ENCODE data around the gene DCDC2. TPM values are rescaled to one million over a fixed set of nuclear protein-coding genes. Genes with fewer than 3 reads are reported as not detected.

DCDC2 gene
- total and polyA plus RNA-seq, 2 donors (not counting 3 experiments of a cell fraction or from before 2014, with no cell fraction given) = not detected

DNA sequence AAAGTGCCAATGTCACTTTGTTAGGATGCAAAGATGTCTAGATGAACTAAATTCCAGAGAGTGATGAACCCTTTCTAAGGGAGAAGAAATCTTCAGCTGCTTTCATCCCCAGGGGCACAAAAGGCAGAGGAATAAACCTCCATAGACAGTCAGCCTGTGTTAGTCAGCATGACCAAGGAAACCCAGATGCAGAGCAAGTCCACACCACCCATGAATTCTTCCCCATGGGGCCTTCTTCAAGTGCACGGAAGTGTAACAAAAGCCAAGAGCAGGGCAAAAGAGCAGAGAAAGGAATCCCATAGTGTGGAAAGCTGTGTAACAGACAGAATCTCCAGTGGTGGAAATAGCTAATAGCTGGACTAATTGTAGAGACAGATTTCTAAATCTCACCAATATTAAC, 50.0 kb downstream of the DCDC2 start:
- intact Hi-C loops (cut with micrococcal nuclease) = no loop called here
- Histone ChIP-seq H3K27me3 (ENCODE audit: control insufficient read depth in 2 of 2, insufficient read depth in 2 of 2, low read length in 2 of 2) (no peaks in the 10 kb centered on the region), H3K79me2 (ENCODE audit: control insufficient read depth, insufficient read depth, low read length) (no peaks in the 10 kb centered on the region), H4K20me1 (replicated peaks; ENCODE audit: control insufficient read depth, extremely low read depth, insufficient read depth, low read length) (no peaks in the 10 kb centered on the region), H3K9me1 (replicated peaks; ENCODE audit: control insufficient read depth, extremely low read depth, insufficient read depth, low read length) (no peaks in the 10 kb centered on the region), H3K27ac (ENCODE audit: insufficient read depth, low read depth, low read length) (no peak overlapping the region), H3K4me1 (ENCODE audit: control insufficient read depth, extremely low read depth, insufficient read depth, low read length) (no peaks in the 10 kb centered on the region), H3K36me3 (ENCODE audit: control insufficient read depth in 2 of 2, extremely low read depth in 1 of 2, insufficient read depth in 2 of 2, low read length in 2 of 2) (no peaks in the 10 kb centered on the region), H3K9me3 (replicated peaks; ENCODE audit: control insufficient read depth, insufficient read depth, low read length) (no peaks in the 10 kb centered on the region), H2AFZ (ENCODE audit: low read depth, low read length) (no peak overlapping the region), H3K9ac (replicated peaks; ENCODE audit: extremely low read depth, insufficient read depth, low read length) (no peak overlapping the region), H3K4me2 (ENCODE audit: insufficient read depth, low read length) (no peak overlapping the region), H3K4me3 (replicated peaks in 1 of 3; ENCODE audit: insufficient read depth in 1 of 3, low read depth in 1 of 3, low read length in 3 of 3) (no peak overlapping the region)
- CTCF ChIA-PET = no interaction called here
- POLR2A ChIA-PET = no interaction called here
- no peak for TF ChIP-seq POLR2AphosphoS5 (IDR thresholded peaks at IDR 0.05; ENCODE audit: insufficient read depth, low read depth, low read length)
- DNase-seq (ENCODE audit: low read depth, low spot score) (no peak), FAIRE-seq (no peak)
- no TSS peak for BruUV-seq (replicated peaks)
- dilution Hi-C loops (cut with MboI; ENCODE audit: extremely low pct_ligation_motif_present, low sequenced_read_pairs) = no loop called here

DNA sequence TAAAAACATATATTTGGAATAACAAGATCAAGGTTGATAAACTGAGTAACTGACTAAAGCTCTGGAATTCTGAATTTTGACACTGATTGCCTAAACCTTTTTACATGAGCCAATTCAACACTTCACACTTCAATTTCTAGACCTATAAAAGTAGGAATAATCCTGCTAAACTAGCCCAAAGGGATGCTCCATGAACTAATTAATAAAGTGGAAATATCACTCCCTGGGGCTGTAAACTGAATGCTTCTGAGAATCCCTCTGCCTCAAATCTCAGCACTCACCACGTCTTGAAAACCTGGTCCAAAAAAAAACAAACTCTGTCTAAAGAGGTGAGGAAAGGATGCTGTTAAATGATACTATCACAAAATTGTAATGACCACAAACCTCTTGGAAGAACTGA, 50.9 kb downstream of the DCDC2 start:
- Histone ChIP-seq H3K9me1 (replicated peaks; ENCODE audit: control insufficient read depth, extremely low read depth, insufficient read depth, low read length) (no peaks in the 10 kb centered on the region), H3K36me3 (ENCODE audit: control insufficient read depth in 2 of 2, extremely low read depth in 1 of 2, insufficient read depth in 2 of 2, low read length in 2 of 2) (no peaks in the 10 kb centered on the region), H3K27me3 (ENCODE audit: control insufficient read depth in 2 of 2, insufficient read depth in 2 of 2, low read length in 2 of 2) (no peaks in the 10 kb centered on the region), H3K4me1 (ENCODE audit: control insufficient read depth, extremely low read depth, insufficient read depth, low read length) (no peaks in the 10 kb centered on the region), H4K20me1 (replicated peaks; ENCODE audit: control insufficient read depth, extremely low read depth, insufficient read depth, low read length) (no peaks in the 10 kb centered on the region), H2AFZ (ENCODE audit: low read depth, low read length) (no peak overlapping the region), H3K4me3 (replicated peaks in 1 of 3; ENCODE audit: insufficient read depth in 1 of 3, low read depth in 1 of 3, low read length in 3 of 3) (no peak overlapping the region), H3K9ac (replicated peaks; ENCODE audit: extremely low read depth, insufficient read depth, low read length) (no peak overlapping the region), H3K9me3 (replicated peaks; ENCODE audit: control insufficient read depth, insufficient read depth, low read length) (no peaks in the 10 kb centered on the region), H3K27ac (ENCODE audit: insufficient read depth, low read depth, low read length) (no peak overlapping the region), H3K4me2 (ENCODE audit: insufficient read depth, low read length) (no peak overlapping the region), H3K79me2 (ENCODE audit: control insufficient read depth, insufficient read depth, low read length) (no peaks in the 10 kb centered on the region)
- DNase-seq (ENCODE audit: low read depth, low spot score) (no peak), FAIRE-seq (no peak)
- intact Hi-C loops (cut with micrococcal nuclease) (no loop called here), dilution Hi-C loops (cut with MboI; ENCODE audit: extremely low pct_ligation_motif_present, low sequenced_read_pairs) (no loop called here)
- TF ChIP-seq EZH2 (IDR thresholded peaks at IDR 0.05; ENCODE audit: borderline replicate concordance, low read depth, low read length, severe bottlenecking) = no peak
- TF ChIP-seq POLR2A (IDR thresholded peaks at IDR 0.05; ENCODE audit: low read depth, low read length) = no peak
- no peak for TF ChIP-seq JUN (IDR thresholded peaks at IDR 0.05; ENCODE audit: borderline replicate concordance, insufficient read depth, insufficient read length, low read depth)
- TF ChIP-seq MYC (IDR thresholded peaks at IDR 0.05; ENCODE audit: low read depth, low read length) = no peak
- no peak for TF ChIP-seq GATA2 (IDR thresholded peaks at IDR 0.05; ENCODE audit: insufficient read depth, insufficient read length, low read depth, low read length)
- no TSS peak for BruUV-seq (replicated peaks)
- ChIA-PET CTCF (no interaction called here), POLR2A (no interaction called here)
